Hepatocyte (in vitro differentiated cells): Measurements from ENCODE around the gene OPCML.

ENCODE experiments used
- CTCF ChIP-seq: fragments of 200-600 bp; sonication (generic); IDR thresholded peaks from 2 replicates; pipeline ENCODE4 v1.5.1; 2016; ENCODE audit warnings: antibody characterized with exemption, mild to moderate bottlenecking; ENCODE audit not compliant: poor library complexity
- EZH2 ChIP-seq: fragments of 200-600 bp; sonication (generic); IDR thresholded peaks from 2 replicates; pipeline ENCODE4 v1.6.1; 2016; ENCODE audit warnings: antibody characterized with exemption, mild to moderate bottlenecking, borderline replicate concordance

- TF ChIP-seq CTCF (no peak), EZH2 (no peak)
Measured at GRCh38 chr11:133162227-133162626, 370.1 kb downstream of the OPCML start.
